Heart left ventricle (tissue), 16 donors: ENCODE measurements around the gene PIP5KL1. TPM values are rescaled to one million over a fixed set of nuclear protein-coding genes. Genes with fewer than 3 reads are reported as not detected.
A peak's percentile ranks its signal among the peaks of the same experiment; 100 is the strongest.

Experiments
- ATAC-seq, 4 donors: fragments of 200-7000 bp; cut with Tn5 transposase; one replicate each; pipeline ENCODE4 v1.9.1; 2020 to 2022; ENCODE audit warnings: moderate library complexity in 4 of 4, mild to moderate bottlenecking in 3 of 4, moderate number of reproducible peaks in 1 of 4
- DNase-seq, 5 donors: peaks; one replicate each; pipeline ENCODE4 v3.0.0-alpha.2; 2020
- H3K27ac ChIP-seq, 12 donors: fragments of 200-600 bp; sonication (generic) in 4 of 12; one replicate each; pipeline versions ENCODE4 v1.5.0 to v1.8.0; 2016 to 2022; ENCODE audit warnings: mild to moderate bottlenecking in 2 of 12
- H3K27me3 ChIP-seq, 9 donors: fragments of 200-600 bp; sonication (generic) in 2 of 9; one replicate each; pipeline versions ENCODE4 v1.5.1 to v1.8.0; 2016 to 2022; ENCODE audit warnings: mild to moderate bottlenecking in 3 of 9
- H3K36me3 ChIP-seq, 9 donors: fragments of 200-600 bp; sonication (generic) in 2 of 9; one replicate each; pipeline versions ENCODE4 v1.5.0 to v1.8.0; 2018 to 2022; ENCODE audit warnings: mild to moderate bottlenecking in 2 of 9
- H3K4me1 ChIP-seq, 12 donors: fragments of 200-600 bp; sonication (generic) in 4 of 12; one replicate each; pipeline versions ENCODE4 v1.5.0 to v1.8.0; 2016 to 2022; ENCODE audit warnings: mild to moderate bottlenecking in 3 of 12
- H3K4me3 ChIP-seq, 12 donors: fragments of 200-600 bp; sonication (generic) in 4 of 12; one replicate each; pipeline versions ENCODE4 v1.5.0 to v1.8.0; 2017 to 2022; ENCODE audit warnings: mild to moderate bottlenecking in 9 of 12, moderate library complexity in 4 of 12
- H3K9me3 ChIP-seq, 12 donors: fragments of 200-600 bp; sonication (generic) in 4 of 12; one replicate each; pipeline versions ENCODE4 v1.5.0 to v1.8.0; 2016 to 2022; ENCODE audit warnings: mild to moderate bottlenecking in 1 of 12
- CTCF ChIP-seq, 12 donors: fragments of 200-600 bp; sonication (generic) in 4 of 12; IDR thresholded peaks; one replicate each; pipeline versions ENCODE4 v1.5.0 to v1.8.0; 2018 to 2022; ENCODE audit warnings: antibody characterized with exemption in 12 of 12, mild to moderate bottlenecking in 5 of 12
- POLR2A ChIP-seq, 2 donors: fragments of 450-650 bp; IDR thresholded peaks; one replicate each; pipeline ENCODE4 v1.6.1; 2017; ENCODE audit warnings: antibody characterized with exemption in 2 of 2, mild to moderate bottlenecking in 2 of 2, moderate library complexity in 2 of 2
- WGBS, 4 donors: extraction: QIAGEN DNeasy Blood & Tissue Kit in 2 of 4; methylation state at CpG; one replicate each; pipeline versions ENCODE4 v1.1.5 to v1.1.7; 2013 to 2018; 5-methylcytosine and 5-hydroxymethylcytosine counted together
- intact Hi-C, 10 donors: fragments of 100-400 bp; cut with DNase I; formaldehyde crosslinking; loops; one replicate each; pipeline versions ENCODE4 v1.11.1 to v1.14.2; 2022
- polyA plus RNA-seq, 2 donors: library from polyadenylated mRNA; stranded (reverse); fragments of 200-250 nt; gene quantifications; one replicate each; pipeline ENCODE4 v1.2.3, GENCODE V29; 2013
- total RNA-seq, 9 donors: library from RNA; depleted of rRNA in 2 of 9; stranded (reverse); fragments of >200 nt in 2 of 9; fragmentation: NEBNext Ultra II Directional in 3 of 9; extraction: Animal tissue kit (Norgen Biotek cat#: 25700) in 3 of 9; gene quantifications; one replicate each; pipeline versions ENCODE4 v1.1.0 to v1.2.4, GENCODE V29; 2016 to 2023
- donor health status: ischemic (EF 13 %, LVEDD 7.1; RV severe dilation, severe dysfunction).
- donor health status: healthy with polysubstance abuse.
- donor health status: DM: no; HTN: yes; CAD: no.
- donor health status: DM: no; HTN: no; CAD: no.
- donor health status: ischemic (EF 25% LVEDD 6.9; RV normal size, moderate dysfunction).
- donor health status: ischemic (EF 25% LVEDD 5.7; RV mildly dilated, moderate dysfunction).
- donor health status: healthy.
- donor health status: DM: yes; HTN: yes; CAD: no.
- donor health status: ischemic (EF 35%, LVEDD 5.7; RV mildly dilated, moderate dysfunction).
- donor health status: nonischemic (EF 11% LVEDD 7.7; RV severe dilation, severe dysfunction).
- donor health status: DM: yes; HTN: yes; CAD: no.
- donor health status: PGD.
- donor health status: ischemic (EF 29% LVEDD 5.4; RV normal size, mild dysfunction).
- donor health status: nonischemic (EF 23%, LVEDD 6.1; RV moderate dilation, normal function).

PIP5KL1 gene
- total and polyA plus RNA-seq, 11 donors: 0.12 to 0.77 (median 0.50) TPM; not detected in 2

- DNase-seq (peak in 3 of 5 donors; percentile 64 to 71 (median 67)), ATAC-seq (peak in 3 of 4 donors; percentile 11 to 26 (median 20))
- TF ChIP-seq POLR2A (IDR thresholded peaks at IDR 0.05): no peak
- TF ChIP-seq CTCF (IDR thresholded peaks at IDR 0.05): no peak
- Histone ChIP-seq H3K36me3 (peaks cover 0 to 4% (median 0%) of the 10 kb centered on the region in 9 donors), H3K4me3 (peak overlapping the region in 1 of 12 donors; percentile 19), H3K4me1 (peaks cover 3 to 100% (median 95%) of the 10 kb centered on the region in 12 donors), H3K27me3 (no peaks in the 10 kb centered on the region), H3K9me3 (no peaks in the 10 kb centered on the region), H3K27ac (peak overlapping the region; percentile 66 to 95 (median 82))
- 49 to 67% (median 66%) methylated on average over 7 to 17 of the region's 17 CpGs for WGBS, 4 donors
- intact Hi-C loops: loop anchor here in 1 of 10 donors (2.0 kb wide), 1 partner anchor 33 kb away; no protein-coding TSS in a partner anchor
Observed at GRCh38 chr9:127973169-127974000, 42.8 kb upstream of the PIP5KL1 start.

- TF ChIP-seq CTCF (IDR thresholded peaks at IDR 0.05) (peak in 1 of 12 donors; percentile 22), POLR2A (IDR thresholded peaks at IDR 0.05) (no peak)
- H3K27ac ChIP-seq: peak overlapping the region; percentile 66 to 95 (median 82)
- peak; percentile 52 to 89 (median 83) for DNase-seq
Observed at GRCh38 chr9:127972236-127972871, 41.8 kb upstream of the PIP5KL1 start.

GRCh38 chr9:127971357-127972235 lies 41.0 kb upstream of the PIP5KL1 start:
- Histone ChIP-seq H3K36me3 (peaks cover 0 to 4% (median 0%) of the 10 kb centered on the region in 9 donors), H3K9me3 (no peaks in the 10 kb centered on the region), H3K4me1 (peaks cover 3 to 100% (median 94%) of the 10 kb centered on the region in 12 donors), H3K27me3 (no peaks in the 10 kb centered on the region), H3K27ac (peak overlapping the region in 11 of 12 donors; percentile 66 to 95 (median 84)), H3K4me3 (peak overlapping the region in 1 of 12 donors; percentile 31)
- WGBS, 4 donors: 47 to 60% (median 56%) methylated on average over 16 to 20 of the region's 20 CpGs
- ATAC-seq: no peak
- DNase-seq: peak in 3 of 5 donors; percentile 25 to 62 (median 29)
- no peak for TF ChIP-seq CTCF (IDR thresholded peaks at IDR 0.05)
- no peak for TF ChIP-seq POLR2A (IDR thresholded peaks at IDR 0.05)
- intact Hi-C loops: loop anchor here in 2 of 10 donors (1.0 to 2.0 kb wide), 2 partner anchors 22 to 35 kb away; no protein-coding TSS in a partner anchor

More at GRCh38 chr9:127972236-127972871, 41.8 kb upstream of the PIP5KL1 start:
- Histone ChIP-seq H3K4me1 (peaks cover 3 to 100% (median 94%) of the 10 kb centered on the region in 12 donors), H3K4me3 (peak overlapping the region in 1 of 12 donors; percentile 18), H3K27me3 (no peaks in the 10 kb centered on the region), H3K36me3 (peaks cover 0 to 4% (median 0%) of the 10 kb centered on the region in 9 donors), H3K9me3 (no peaks in the 10 kb centered on the region)
- peak; percentile 61 to 77 (median 72) for ATAC-seq
- 26 to 60% (median 49%) methylated on average over 9 to 12 of the region's 12 CpGs for WGBS, 4 donors
- intact Hi-C loops: loop anchor here in 2 of 10 donors (1.0 to 2.0 kb wide), 2 partner anchors 23 to 34 kb away; no protein-coding TSS in a partner anchor
